IPS-18a (cell line): ENCODE results near the gene WDPCP.
"Not testable (repeated sequence)": the region's sequence is repeated elsewhere in the genome, so short reads cannot be mapped to it uniquely, and the experiment has no call there.

ENCODE experiments used
- H3K27ac ChIP-seq: one replicate; pipeline ENCODE4 v1.5.1; 2013; ENCODE audit warnings: low read length
- H3K27me3 ChIP-seq: one replicate; pipeline ENCODE4 v1.6.1; 2013; ENCODE audit warnings: mild to moderate bottlenecking, low read length; ENCODE audit not compliant: control insufficient read depth, insufficient read depth
- H3K36me3 ChIP-seq: one replicate; pipeline ENCODE4 v1.6.1; 2013; ENCODE audit warnings: low read depth, low read length; ENCODE audit not compliant: control insufficient read depth
- H3K4me1 ChIP-seq: one replicate; pipeline ENCODE4 v1.6.1; 2013; ENCODE audit warnings: low read depth, low read length; ENCODE audit not compliant: control insufficient read depth
- H3K4me3 ChIP-seq: one replicate; pipeline ENCODE4 v1.5.1; 2013; ENCODE audit warnings: low read length
- H3K9ac ChIP-seq: one replicate; pipeline ENCODE4 v1.6.1; 2013; ENCODE audit warnings: mild to moderate bottlenecking, low read length, moderate library complexity
- H3K9me3 ChIP-seq: one replicate; pipeline ENCODE4 v1.6.1; 2013; ENCODE audit warnings: low read depth, low read length; ENCODE audit not compliant: control insufficient read depth

WDPCP gene

DNA sequence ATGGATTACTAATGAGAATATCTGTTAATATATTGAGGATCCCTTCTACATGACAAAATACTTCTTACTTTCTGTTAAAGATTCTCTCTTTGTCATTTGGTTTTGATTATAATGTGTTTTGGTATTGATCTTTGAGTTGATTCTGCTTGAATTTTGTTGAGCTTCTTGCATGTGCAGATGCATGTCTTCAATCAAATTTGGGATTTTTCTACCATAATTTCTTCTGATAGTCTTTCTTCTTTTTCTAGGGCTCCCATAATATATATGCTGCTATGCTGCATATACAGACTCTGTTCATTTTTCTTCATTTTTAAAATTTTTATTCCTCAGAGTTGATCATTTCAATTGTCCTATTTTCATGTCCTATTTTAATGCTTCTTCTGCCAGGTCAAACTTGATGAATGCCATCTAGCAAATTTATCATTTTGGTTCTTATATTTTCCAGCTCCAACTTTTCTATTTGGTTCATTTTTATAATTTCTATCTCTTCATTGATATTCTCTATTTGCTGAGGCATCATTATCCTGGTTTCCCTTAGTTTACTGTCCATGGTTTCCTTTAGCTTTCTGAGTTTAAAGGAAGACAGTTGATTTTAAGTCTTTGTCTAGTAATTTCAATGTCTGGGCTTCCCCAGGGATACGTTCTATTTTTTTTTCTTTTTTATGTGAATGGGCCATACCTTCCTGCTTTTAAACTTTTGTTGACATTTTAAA lies 244.7 kb downstream of the WDPCP start:
- Histone ChIP-seq H3K9ac (no peak overlapping the region), H3K4me1 (peaks cover 6% of the 10 kb centered on the region), H3K9me3 (peaks cover 8% of the 10 kb centered on the region), H3K27me3 (no peaks in the 10 kb centered on the region), H3K4me3 (no peak overlapping the region), H3K36me3 (no peaks in the 10 kb centered on the region), H3K27ac (no peak overlapping the region)

DNA sequence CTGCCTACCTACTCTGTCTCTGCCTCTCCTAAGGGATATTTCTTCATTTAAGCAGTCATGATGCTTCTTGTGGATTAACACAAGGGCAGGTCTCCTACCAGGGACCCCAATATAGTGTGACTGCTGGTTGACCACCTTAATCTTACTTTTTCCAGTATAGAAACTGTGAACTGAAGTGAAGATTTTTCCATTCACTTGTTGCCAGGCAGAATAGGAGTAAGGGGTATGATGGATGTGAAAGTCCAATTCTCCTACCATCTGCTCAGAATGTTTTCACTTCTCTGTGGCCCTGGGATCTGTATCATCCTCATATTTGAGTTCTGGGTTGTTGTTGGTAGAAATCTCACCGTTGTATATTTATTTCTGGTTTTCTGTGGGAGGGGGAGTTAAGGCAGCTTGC lies 247.8 kb downstream of the WDPCP start:
- Histone ChIP-seq H3K27ac (no peak overlapping the region), H3K36me3 (no peaks in the 10 kb centered on the region)

GRCh38 chr2:63334910-63335309 lies 253.4 kb downstream of the WDPCP start:
- Histone ChIP-seq H3K9ac (no peak overlapping the region), H3K9me3 (no peaks in the 10 kb centered on the region), H3K4me1 (peaks cover 23% of the 10 kb centered on the region), H3K27ac (no peak overlapping the region), H3K36me3 (no peaks in the 10 kb centered on the region), H3K4me3 (peak overlapping the region; percentile 11), H3K27me3 (no peaks in the 10 kb centered on the region)

More for the DNA sequence above, 247.8 kb downstream of the WDPCP start:
- Histone ChIP-seq H3K4me1 (peaks cover 5% of the 10 kb centered on the region), H3K9me3 (peaks cover 8% of the 10 kb centered on the region), H3K9ac (no peak overlapping the region), H3K27me3 (no peaks in the 10 kb centered on the region), H3K4me3 (no peak overlapping the region)

DNA sequence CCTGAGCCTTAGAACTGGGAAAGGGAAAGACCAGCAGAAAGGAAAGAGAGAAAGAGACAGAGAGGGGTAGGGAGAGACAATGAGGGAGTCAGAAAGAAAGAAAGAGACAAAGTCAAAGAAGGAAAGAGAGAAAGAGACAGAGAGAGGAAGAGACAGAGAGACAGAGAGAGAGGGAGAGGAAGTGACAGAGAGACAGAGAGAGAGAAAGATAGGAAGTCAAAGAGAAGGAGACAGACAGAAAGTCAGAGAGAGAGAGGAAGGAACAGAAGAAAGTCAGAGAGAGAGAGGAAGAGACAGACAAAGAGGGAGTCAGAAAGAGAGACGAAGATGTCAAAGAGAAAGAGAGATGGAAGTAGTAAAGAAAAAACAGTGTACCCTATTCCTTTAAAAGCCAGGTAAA lies 261.8 kb downstream of the WDPCP start:
- Histone ChIP-seq H3K4me1 (peaks cover 18% of the 10 kb centered on the region), H3K4me3 (no peak overlapping the region), H3K9me3 (no peaks in the 10 kb centered on the region), H3K27ac (no peak overlapping the region), H3K27me3 (peaks cover 6% of the 10 kb centered on the region), H3K9ac (no peak overlapping the region), H3K36me3 (no peaks in the 10 kb centered on the region)

DNA sequence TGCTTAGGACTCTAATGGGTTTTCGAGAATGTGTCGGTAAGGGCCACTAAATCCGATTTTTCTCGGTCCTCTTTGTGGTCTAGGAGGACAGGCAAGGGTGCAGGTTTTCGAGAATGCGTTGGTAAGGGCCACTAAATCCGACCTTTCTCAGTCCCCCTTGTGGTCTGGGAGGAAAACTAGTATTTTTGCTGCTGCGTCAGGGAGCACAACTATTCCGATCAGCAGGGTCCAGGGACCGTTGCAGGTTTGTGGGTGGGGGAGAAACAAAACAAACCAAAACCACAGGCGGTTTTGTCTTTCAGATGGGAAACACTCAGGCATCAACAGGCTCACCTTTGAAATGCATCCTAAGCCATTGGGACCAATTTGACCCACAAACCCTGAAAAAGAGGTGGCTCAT lies 264.6 kb downstream of the WDPCP start:
- H3K9me3 ChIP-seq, H3K9ac ChIP-seq, H3K27ac ChIP-seq, H3K4me3 ChIP-seq, H3K27me3 ChIP-seq, H3K36me3 ChIP-seq: not testable (repeated sequence)
- peaks cover 18% of the 10 kb centered on the region for H3K4me1 ChIP-seq

- not testable (repeated sequence) for H3K27ac ChIP-seq, H3K4me3 ChIP-seq, H3K36me3 ChIP-seq, H3K9me3 ChIP-seq, H3K27me3 ChIP-seq, H3K9ac ChIP-seq
- peaks cover 18% of the 10 kb centered on the region for H3K4me1 ChIP-seq
Observed at GRCh38 chr2:63321973-63322372, 266.3 kb downstream of the WDPCP start.

DNA sequence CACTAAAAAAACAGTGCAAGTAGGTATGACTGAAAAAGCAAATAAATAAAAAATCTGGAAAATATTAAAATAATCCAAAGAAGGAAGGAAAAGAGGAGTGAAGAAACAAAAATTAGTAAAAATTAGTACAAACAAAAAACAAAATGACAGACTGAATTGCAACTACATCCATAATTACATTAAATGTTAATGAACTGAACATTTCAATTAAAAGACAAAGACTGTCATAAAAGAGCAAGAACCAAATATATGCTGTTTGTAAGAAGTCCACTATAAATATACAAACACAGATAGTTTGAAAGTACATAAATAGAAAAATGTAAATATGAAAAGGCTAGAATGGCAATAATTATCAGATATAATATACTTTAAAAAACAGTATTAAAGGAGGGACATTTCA lies 267.6 kb downstream of the WDPCP start:
- no peak overlapping the region for H3K4me3 ChIP-seq
- H3K36me3 ChIP-seq = no peaks in the 10 kb centered on the region
- H3K4me1 ChIP-seq = peaks cover 18% of the 10 kb centered on the region
- H3K27me3 ChIP-seq = peaks cover 6% of the 10 kb centered on the region
- H3K27ac ChIP-seq = no peak overlapping the region
- H3K9ac ChIP-seq = no peak overlapping the region
- no peaks in the 10 kb centered on the region for H3K9me3 ChIP-seq

DNA sequence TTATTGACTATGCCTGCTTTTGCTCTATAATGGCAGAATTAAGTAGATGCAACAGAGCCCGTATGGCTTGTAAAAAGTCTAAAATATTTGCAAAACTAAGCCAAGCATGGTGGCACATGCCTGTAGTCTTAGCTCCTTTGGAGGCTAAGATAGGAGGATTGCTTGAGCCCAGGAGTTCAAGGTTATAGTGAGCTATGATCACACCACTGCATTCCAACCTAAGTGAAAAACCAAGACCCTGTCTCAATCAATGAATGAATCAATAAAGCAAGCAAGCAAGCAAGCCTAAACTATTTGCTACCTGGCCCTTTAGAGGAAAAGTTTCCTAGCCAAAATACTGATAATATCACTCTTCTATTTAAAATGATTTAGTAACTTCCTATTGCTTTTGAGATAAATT lies 277.7 kb downstream of the WDPCP start:
- Histone ChIP-seq H3K27me3 (no peaks in the 10 kb centered on the region), H3K36me3 (no peaks in the 10 kb centered on the region), H3K27ac (no peak overlapping the region), H3K9ac (no peak overlapping the region), H3K9me3 (peaks cover 3% of the 10 kb centered on the region), H3K4me1 (no peaks in the 10 kb centered on the region), H3K4me3 (no peak overlapping the region)

DNA sequence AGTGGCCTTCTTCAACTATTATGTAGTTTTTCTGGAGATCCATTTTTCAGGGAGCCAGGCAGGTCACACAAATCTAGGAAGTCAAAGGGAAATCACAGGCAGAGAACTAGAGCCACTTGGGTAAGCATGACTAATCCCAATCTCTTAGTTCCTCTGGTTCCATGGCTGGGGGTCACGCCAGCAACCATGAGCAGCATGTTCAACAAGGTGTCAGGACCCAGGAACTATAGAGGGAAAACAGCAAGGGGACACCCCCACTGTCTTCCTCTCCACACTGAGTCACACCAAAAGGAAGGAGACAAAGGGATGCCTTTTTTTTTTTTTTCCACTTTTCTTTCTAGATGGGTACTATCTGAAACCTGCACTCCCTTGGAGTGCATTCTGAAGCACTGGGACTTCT lies 286.8 kb downstream of the WDPCP start:
- Histone ChIP-seq H3K36me3 (no peaks in the 10 kb centered on the region), H3K9ac (no peak overlapping the region), H3K4me3 (no peak overlapping the region), H3K9me3 (peaks cover 37% of the 10 kb centered on the region), H3K27me3 (no peaks in the 10 kb centered on the region), H3K4me1 (no peaks in the 10 kb centered on the region), H3K27ac (no peak overlapping the region)

- Histone ChIP-seq H3K36me3 (no peaks in the 10 kb centered on the region), H3K27me3 (no peaks in the 10 kb centered on the region), H3K9me3 (peaks cover 37% of the 10 kb centered on the region), H3K4me3 (no peak overlapping the region), H3K4me1 (no peaks in the 10 kb centered on the region), H3K27ac (no peak overlapping the region), H3K9ac (no peak overlapping the region)
Observed at GRCh38 chr2:63300835-63301234, 287.4 kb downstream of the WDPCP start.

- no peaks in the 10 kb centered on the region for H3K4me1 ChIP-seq
Observed at GRCh38 chr2:63287956-63288355, 300.3 kb downstream of the WDPCP start.

DNA sequence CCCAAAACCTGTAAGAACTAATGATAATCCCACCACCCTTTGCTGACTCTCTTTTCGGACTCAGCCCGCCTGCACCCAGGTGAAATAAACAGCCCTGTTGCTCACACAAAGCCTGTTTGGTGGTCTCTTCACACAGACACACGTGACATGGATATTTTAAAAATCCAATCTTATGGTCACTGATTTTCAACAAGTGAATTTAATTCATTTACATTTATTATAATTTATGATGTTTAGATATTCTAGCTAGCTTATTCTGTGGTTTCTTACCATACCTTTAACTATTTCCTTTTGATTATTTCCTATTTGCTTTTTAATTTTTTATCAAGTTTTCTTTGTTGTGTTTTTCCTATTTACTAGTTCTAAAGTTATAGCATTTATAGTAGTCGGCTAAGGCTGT lies 301.8 kb downstream of the WDPCP start:
- not testable (repeated sequence) for H3K4me3 ChIP-seq, H3K9ac ChIP-seq, H3K36me3 ChIP-seq, H3K4me1 ChIP-seq, H3K9me3 ChIP-seq, H3K27me3 ChIP-seq, H3K27ac ChIP-seq

More at GRCh38 chr2:63287956-63288355, 300.3 kb downstream of the WDPCP start:
- H3K9ac ChIP-seq = no peak overlapping the region
- H3K4me3 ChIP-seq = no peak overlapping the region
- no peaks in the 10 kb centered on the region for H3K36me3 ChIP-seq
- H3K27ac ChIP-seq = no peak overlapping the region
- no peaks in the 10 kb centered on the region for H3K27me3 ChIP-seq
- H3K9me3 ChIP-seq = no peaks in the 10 kb centered on the region
